ENCODE data around the gene NEK3.

GRCh38 chr13:52125547-52125946 lies 33.9 kb downstream of the NEK3 start:
- no peak for TF ChIP-seq CTCF (IDR thresholded peaks at IDR 0.05)
- no peak for TF ChIP-seq POLR2AphosphoS5 (IDR thresholded peaks at IDR 0.05)
- TF ChIP-seq POLR2A (IDR thresholded peaks at IDR 0.05) = no peak

Data from upper lobe of left lung (tissue), 4 donors.